Mucosa of gallbladder (tissue), 1 donor: Measurements from ENCODE around the gene RHBDF2. TPM values are rescaled to one million over a fixed set of nuclear protein-coding genes. Genes with fewer than 3 reads are reported as not detected.
A peak's percentile ranks its signal among the peaks of the same experiment; 100 is the strongest.
"Not testable (repeated sequence)": the region's sequence is repeated elsewhere in the genome, so short reads cannot be mapped to it uniquely, and the experiment has no call there.

ENCODE experiments used
- DNase-seq: peaks from one replicate; pipeline ENCODE4 v3.0.0-alpha.2; 2020; ENCODE audit warnings: low spot score
- total RNA-seq: library from RNA; stranded (reverse); gene quantifications from one replicate; pipeline ENCODE4 v1.2.1, GENCODE V29; 2021
- donor health status: DM: no; HTN: no; CAD: no.

The RHBDF2 gene
- total RNA-seq, 1 donor from 2014 or later: 48.8 TPM

GRCh38 chr17:76524598-76525512 is 23.6 kb upstream of the RHBDF2 start:
- peak; percentile 76 for DNase-seq

GRCh38 chr17:76523084-76524037 is 22.1 kb upstream of the RHBDF2 start:
- DNase-seq: peak; percentile 71

GRCh38 chr17:76521683-76522082 is 20.5 kb upstream of the RHBDF2 start:
- DNase-seq: not testable (repeated sequence)

GRCh38 chr17:76521262-76521661 is 20.0 kb upstream of the RHBDF2 start:
- DNase-seq: no peak

GRCh38 chr17:76519048-76519966 is 18.1 kb upstream of the RHBDF2 start:
- no peak for DNase-seq

GRCh38 chr17:76517638-76518038 is 16.4 kb upstream of the RHBDF2 start:
- DNase-seq: no peak

- DNase-seq: peak; percentile 81
Observed at GRCh38 chr17:76515274-76515949, 14.2 kb upstream of the RHBDF2 start.

GRCh38 chr17:76514355-76514754 is 13.1 kb upstream of the RHBDF2 start:
- not testable (repeated sequence) for DNase-seq

- DNase-seq: no peak
Observed at GRCh38 chr17:76513306-76513692, 12.1 kb upstream of the RHBDF2 start.

GRCh38 chr17:76512366-76513305 is 11.4 kb upstream of the RHBDF2 start:
- DNase-seq: no peak

GRCh38 chr17:76511668-76512365 is 10.6 kb upstream of the RHBDF2 start:
- DNase-seq: no peak

- no peak for DNase-seq
Observed at GRCh38 chr17:76510831-76511244, 9.6 kb upstream of the RHBDF2 start.

- not testable (repeated sequence) for DNase-seq
Observed at GRCh38 chr17:76508472-76509063, 7.3 kb upstream of the RHBDF2 start.

GRCh38 chr17:76506408-76507345 is 5.5 kb upstream of the RHBDF2 start:
- peak; percentile 86 for DNase-seq

- DNase-seq: no peak
Observed at GRCh38 chr17:76504117-76504516, 2.9 kb upstream of the RHBDF2 start.

GRCh38 chr17:76502341-76503211 is 1.4 kb upstream of the RHBDF2 start:
- no peak for DNase-seq
